SW480 (cell line): ENCODE data around the gene ADAM22.

ENCODE experiments used
- DNase-seq: peaks from one replicate; pipeline ENCODE4 v3.0.0-alpha.2; 2016; ENCODE audit warnings: low spot score

Gene ADAM22

DNA sequence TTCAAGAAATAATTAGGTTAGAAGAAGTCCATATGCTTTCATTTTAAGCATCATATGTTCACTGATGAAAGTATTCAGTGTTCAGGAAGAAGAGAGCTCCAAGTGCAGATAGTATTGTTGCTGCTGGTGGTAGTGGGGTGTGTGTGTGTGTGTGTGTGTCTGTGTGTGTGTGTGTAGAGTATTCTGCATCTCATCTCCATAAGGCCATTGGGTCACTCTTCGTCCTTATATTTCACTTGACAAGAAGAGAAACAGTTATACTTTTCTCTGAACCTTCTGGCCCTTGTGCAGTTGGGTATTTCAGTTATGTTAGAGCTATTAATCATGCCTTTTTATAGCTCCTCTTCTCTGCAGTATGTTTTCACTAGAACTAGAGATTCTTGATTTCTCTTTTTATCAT, 26.2 kb downstream of the ADAM22 start:
- no peak for DNase-seq

DNA sequence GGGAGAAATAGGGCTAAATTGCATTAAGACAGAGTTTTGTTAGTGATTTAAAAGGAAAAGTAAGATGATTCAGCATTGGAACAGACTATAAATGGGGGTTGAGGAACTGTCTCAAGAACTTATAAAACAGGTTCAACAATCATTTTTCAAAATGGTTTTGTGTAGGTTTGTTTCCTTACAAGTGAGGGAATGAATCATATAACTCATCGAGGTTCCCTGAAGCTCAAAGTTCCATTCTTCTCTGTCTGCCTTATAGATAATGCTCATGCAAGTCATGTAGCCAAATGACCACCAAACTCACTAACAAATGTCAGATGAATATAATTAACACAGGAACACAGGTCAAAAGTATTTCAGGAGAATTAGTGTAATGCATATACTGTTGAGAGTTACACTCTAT, 27.7 kb downstream of the ADAM22 start:
- no peak for DNase-seq

DNA sequence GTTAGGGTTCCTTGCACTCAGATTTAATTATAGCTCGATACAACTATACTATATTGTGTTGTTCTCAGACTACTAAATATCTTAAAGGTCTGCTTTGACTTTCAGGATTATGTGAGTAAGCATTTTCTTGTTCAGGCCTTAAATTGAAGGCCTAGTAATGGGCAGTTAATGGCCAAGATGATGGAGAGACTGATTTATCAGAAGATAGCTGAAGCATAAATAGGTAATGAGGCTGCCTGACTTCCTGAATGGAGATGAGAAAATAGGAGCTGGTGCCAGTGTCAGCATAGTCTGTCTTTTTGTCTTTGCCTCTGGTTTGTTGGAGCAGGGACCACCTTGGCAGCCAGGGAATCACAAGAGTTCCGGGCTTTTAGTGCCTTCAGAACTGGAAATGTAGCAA, 32.2 kb downstream of the ADAM22 start:
- DNase-seq: no peak

DNA sequence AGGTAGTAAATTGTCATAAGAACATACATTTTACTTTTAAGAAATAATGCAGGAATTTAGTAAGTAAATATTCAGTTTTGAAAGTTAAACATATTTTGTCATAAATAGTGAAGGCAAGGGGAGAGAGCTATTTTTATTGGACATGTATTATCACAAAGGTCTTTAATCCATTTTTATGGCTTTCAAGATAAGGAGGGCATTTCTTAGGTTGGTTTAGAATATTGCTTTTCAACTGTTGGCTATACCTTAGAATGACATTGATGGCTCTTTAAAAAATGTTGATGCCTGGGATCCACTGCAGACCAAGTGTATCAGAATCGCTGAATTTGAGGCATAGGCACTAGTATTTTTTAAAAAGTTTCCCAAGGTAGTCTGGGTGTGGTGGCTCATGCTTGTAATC, 34.0 kb downstream of the ADAM22 start:
- no peak for DNase-seq

DNA sequence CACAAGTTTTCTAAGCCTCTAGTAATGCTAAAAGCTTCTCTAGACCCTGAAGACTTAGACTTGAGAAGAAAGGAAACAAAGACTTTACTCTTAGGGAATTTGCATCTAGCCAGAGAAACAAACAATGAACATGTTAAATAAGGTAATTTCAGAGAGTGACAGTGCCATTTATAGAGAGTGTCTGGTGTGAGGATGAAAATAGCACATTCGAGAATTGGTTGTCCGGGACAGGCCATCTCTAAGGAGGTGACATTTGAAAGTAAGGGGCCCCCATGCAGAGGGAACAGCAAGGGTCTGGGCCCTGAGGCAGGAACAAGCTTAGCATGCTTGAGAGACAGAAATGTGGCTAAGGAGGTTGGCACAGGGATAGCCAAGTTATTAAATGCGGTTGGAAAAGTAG, 48.1 kb downstream of the ADAM22 start:
- DNase-seq: no peak

DNA sequence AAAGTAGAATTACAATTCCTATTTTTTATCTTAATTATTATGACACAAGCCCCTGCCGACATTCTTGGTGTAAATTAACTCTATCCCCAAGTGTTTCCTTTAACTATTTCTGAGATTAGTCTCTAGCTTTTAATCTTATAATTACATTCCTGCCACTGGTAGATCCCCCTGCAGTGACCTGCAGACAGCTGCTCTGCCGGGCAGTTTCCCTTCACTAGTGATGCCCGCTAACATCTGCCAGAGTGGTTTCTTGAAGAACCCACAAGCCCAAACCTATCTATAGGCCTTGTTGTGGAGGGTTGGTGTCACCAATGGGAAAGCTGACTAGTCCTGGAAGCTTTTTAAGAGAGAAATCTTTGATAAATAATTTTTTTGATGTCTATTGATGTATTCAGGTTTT, 50.0 kb downstream of the ADAM22 start:
- no peak for DNase-seq

DNA sequence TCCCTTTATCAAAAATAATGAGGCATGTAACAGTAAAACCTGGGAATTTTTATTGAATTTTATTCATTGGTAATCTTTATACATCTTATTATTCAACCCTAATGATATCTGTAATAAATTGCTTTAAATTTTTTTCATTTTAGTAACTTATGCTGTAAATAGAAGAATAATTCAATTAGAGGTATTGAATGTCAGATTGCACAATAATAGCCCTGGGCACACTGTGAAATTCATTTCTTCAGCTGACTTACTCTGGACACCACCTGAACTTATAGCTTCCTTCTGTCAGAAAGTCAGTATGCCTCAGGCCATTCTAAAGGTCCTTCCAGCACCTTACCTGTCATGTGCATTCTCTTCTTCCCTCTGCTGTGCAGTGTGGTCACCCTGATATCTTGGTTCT, 59.2 kb downstream of the ADAM22 start:
- no peak for DNase-seq

DNA sequence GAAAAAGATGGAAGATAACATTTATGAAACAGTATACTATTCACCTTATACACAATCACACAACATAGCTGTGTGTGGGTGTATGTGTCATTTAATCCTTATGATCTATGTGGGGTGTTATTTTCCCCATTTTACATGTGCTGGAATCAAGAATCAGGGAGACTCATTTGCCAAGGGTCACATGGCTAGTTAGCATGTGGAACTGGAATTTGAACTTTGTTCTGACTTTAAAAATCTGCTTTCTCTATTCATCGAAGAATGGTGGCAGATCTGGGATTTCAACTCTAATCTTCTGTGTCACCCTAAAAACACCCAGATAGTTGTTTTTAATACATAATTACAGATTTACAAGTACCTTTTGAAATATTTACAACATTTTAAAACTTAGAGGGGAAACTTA, 65.2 kb downstream of the ADAM22 start:
- no peak for DNase-seq

DNA sequence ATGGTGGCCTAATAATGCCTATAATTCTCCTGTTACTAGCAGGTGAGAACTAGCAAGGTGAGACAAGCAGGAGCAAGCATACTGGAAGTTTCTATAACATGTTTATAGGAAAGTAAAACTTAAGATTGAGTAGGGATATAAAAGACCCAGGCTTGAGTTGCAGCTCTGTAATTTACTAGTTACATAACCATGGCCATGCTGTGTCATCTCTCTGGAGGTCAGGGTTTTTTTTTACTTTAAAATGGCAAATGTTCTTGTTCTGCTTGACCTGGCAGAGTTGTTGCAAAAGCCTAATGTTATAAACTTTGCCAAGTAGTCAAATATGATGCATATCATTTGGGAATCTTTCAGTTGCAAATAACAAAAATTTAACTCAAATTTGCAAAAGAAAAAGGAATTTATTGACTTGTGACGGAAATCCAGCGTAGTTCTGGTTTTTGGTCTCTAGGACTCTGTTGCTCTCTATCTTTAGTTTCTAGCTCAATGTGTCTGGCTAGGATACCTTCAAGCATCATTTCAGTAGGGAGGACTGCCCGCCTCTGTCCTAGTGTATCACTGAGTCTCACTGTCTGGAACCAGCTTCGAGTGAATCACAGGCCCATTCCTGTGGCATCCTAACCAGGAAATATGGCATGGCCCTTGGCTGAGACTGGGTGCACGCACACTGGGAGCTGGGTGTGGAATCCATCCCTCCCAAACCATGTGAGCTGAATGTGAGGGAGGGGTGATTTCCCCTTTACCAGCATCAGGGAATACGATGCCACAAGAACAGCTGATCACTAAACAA, 67.9 kb downstream of the ADAM22 start:
- DNase-seq: no peak

DNA sequence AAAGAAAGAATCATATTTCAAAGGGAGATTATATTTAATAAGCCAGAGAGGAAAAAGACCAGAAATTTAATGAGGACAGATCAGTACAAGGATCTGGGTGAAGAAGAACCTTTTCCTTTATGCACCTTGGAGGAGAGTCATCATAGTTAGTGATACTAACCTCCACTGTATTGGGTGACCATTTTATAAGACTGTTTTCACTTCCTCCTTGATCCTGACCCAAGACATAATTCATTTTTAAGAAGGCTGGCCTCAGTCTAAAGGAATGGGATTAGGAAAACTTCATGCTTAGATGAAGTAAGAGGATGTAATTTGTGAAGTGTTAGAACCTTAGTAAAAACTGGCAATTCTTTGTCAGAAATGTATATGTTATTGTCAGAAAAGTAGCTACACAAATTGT, 68.6 kb downstream of the ADAM22 start:
- DNase-seq: no peak

DNA sequence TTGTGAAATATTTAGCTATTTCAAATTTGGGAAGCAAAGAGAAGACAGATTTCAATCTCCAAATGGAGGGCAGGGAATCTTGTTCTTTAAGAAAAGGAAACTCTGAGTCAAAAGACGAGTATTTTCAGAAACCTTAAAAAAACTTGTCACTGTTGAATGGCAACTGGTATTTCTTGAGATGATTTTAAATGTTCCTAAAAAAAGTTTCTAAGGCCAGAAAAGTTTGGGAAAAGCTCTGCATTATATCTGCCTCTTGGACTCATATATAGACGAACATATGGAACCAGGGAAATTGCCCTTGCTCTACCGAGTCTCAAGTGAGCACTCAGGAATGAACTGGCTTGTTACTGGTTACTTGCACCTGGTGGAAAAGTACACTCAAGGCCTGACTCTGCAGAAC, 69.5 kb downstream of the ADAM22 start:
- DNase-seq: no peak

DNA sequence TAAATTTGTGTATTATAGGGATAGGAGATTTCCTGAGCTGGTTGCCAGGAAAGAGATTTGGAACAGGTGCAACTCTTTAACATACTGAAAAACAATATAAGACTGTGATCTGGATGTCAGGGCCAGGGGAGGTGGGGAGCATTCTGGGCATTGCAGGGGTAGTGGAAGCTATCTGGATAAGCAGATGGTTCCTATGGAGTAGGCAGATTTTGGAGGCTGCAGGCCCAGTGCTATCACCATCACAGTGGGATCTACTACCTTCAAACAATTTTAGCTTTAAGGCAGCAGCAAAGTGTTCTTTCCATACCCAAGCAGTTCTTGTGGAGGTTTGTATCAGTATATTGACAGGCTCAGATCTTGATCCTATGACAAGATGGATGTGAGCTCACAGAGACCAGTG, 71.1 kb downstream of the ADAM22 start:
- DNase-seq: no peak

DNA sequence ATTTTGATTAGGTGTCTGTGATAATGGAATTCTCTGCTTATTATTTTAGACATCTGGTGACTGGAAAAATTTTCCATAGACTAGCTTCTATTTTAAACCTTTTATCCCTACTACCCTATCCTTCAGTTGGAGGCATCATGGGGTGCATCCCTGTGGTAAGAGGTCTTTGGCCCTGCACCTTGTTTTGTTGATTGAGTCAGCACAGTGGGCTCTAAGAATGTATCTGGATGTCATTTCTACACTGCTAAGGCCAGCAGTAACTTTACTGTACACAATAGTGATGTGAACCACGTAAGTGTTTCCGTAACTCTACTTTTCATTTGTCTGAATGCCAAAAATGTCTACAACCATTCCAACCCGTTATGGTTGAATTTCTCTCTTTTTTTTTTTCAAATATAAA, 75.6 kb downstream of the ADAM22 start:
- no peak for DNase-seq

DNA sequence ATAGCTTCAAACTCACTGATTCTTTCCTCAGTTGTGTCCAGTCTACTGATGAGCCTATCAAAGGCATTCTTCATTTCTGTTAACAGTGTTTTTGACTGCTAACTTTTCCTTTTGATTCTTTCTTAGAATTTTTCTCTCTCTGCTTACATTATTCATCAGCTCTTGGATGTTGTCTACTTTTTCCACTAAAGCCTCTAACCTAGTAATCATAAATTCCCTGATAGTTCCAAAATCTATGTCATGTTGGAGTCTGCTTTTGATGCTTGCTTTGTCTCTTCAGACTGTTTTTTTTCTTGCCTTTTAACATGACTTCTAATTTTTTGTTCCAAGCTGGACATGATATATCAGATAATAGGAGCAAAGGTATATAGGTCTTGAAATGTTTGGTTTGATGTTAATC, 78.0 kb downstream of the ADAM22 start:
- no peak for DNase-seq

DNA sequence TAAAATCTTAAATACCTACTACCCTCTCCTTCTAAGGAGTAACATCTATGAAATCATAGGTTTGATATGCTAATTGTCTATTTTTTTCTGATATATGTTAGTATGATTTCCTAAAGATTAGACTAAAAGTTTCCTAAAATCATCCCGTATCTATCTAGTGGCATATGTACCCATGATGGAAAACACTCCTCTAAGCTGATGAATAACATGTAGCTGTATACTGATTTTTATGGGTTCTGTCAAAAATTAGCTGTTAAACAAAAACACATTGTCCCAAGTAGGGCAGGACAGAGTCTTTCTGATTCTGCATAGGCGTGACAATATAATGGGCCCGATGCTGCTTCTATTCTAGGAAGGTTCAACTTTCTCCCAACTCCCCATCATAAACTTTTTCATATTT, 79.9 kb downstream of the ADAM22 start:
- no peak for DNase-seq

DNA sequence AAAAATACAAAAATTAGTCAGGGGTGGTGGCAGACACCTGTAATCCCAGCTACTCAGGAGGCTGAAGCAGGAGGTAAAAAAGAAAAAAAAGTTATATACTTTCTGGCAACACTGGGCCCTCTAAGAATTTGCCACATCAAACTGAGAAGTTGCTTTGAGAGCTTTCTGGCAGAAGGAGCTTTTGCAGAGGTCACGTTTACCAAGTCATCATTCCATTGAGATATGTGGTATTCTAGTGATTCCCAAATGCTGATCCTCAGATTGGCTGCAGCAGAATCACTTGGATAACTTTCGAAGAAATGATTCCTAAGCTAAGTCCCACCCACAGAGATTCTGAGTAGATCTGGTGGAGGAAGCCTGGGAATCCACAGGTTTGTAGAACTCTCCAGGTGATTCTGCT, 80.5 kb downstream of the ADAM22 start:
- no peak for DNase-seq

DNA sequence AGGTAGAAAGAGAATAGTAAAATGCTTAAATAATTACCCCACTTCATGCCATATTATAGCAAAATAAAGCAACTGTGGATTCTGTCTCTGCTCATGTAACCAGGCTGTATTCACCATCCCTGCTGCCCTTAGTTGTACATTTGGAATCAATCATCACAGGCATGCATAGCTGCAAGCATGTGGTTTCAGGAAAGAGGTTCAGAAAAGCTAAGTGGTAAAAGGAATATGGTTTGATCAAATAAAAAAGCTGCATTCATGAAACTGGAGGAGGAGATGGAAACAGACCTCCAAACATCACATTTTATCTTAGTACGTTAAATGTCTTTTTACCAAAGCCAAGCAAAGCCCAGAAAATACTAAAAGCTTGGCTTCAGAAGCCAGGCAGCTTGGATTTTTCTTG, 81.3 kb downstream of the ADAM22 start:
- DNase-seq: no peak

DNA sequence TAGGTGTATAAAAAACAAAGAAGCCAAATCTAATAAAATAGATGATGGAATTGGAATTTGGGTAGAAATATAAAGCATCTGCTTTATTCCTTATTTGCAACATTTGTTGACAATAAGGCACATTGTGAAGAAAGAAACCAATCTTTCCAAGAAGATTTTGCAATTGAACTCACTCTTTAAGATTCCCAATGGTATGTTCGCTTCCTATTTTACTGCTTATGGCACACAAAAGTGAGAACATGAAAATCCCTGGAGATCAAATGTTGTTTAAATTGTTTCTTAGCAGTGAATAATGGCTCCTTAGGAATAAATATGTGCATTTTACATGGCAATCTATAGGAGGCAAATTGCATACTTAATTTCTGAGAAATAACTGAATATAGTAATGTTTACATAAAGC, 84.5 kb downstream of the ADAM22 start:
- no peak for DNase-seq

DNA sequence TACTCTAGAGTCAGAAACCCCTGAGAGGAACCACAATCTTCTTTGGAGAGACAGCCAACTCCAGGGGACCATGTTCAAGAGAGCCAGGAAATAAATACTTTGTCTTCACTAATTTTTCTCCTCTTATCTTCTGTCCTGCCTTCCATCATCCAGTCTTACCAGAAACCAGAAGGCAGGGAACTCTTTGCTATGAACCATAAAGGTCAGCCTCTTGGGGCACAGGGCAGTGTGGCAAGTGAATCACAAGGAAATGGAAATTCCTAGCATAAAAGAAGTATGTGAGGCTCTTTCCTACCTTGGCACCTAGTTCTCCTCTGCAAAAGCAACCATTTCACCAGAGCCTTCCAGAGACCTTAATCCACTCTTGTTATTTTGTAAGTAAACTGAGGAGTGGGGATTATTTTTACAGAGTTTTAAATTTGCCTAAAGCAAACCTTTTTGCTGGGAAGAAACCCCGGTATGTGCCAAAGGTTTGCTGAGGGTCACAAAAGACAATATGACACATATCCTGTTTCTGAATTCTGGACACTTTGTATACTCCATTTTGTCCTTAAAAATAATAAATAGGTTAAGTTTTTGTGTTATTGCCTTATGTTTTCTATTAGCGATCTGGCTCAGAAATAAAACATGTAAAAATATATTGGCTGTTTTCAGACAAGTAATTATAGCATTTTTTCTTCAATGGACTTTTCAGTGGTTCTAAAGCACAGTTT, 87.1 kb downstream of the ADAM22 start:
- DNase-seq: no peak

DNA sequence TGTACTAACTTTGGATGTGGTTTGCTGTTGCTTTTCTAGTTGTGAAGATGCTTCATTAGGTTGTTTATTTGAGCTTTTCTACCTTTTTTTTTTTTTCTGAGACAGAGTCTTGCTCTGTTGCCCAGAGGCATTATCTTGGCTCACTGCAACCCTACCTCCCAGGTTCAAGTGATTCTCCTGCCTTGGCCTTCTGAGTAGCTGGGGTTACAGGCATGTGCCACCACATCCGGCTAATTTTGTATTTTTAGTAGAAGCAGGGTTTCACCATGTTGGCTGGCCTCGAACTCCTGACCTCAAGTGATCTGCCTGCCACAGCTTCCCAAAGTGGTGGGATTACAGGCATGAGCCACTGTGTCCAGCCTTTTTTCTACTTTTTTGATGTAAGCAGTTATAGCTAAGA, 93.7 kb downstream of the ADAM22 start:
- DNase-seq: no peak

DNA sequence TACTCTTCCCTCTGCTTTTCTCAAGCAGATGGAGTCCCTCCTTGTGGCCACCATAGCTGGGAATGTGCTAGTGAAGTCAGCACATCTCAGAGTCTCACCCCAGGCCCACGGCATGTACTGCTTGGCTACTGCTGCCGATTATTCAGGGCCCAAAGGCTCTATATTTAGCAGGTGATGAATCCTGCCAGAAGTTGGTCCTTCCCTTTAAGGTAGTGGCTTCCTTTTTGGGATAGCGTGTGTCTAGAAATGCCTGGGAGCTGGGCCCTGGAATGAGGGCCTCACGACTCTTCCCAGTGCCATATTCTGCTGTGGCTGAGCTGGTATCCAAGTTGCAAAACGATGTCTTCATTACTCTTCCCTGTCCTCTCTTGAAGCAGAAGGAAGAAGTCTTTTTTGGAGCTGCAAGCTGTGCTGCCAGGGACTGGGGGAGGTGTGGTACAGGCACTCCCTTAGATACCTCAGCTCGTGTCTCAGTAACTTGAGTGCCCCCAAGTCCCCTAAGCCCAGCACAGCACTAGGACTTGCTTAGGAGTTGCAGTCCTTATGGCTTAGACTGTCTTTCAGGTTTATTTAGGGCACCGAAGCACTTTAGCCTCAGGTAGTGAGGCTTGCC, 100.1 kb downstream of the ADAM22 start:
- DNase-seq: no peak

DNA sequence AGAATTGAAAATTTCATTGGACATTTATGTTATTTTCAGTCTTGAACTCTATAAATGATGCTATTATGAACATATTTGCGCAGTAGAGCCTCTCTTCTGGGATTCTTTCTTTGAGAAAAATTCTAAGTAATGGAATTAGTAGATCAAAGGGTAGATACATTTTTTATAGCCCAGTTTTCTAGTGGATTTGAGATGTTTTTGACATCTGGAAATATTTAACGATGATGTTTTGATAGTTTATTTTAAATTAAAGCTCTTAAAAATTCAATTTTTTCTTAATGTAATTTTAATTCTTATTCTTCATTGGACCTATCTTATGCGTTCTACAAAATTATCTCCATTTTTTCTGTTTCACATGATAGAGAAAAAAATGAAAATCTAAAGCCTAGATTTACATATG, 103.0 kb downstream of the ADAM22 start:
- DNase-seq: no peak

DNA sequence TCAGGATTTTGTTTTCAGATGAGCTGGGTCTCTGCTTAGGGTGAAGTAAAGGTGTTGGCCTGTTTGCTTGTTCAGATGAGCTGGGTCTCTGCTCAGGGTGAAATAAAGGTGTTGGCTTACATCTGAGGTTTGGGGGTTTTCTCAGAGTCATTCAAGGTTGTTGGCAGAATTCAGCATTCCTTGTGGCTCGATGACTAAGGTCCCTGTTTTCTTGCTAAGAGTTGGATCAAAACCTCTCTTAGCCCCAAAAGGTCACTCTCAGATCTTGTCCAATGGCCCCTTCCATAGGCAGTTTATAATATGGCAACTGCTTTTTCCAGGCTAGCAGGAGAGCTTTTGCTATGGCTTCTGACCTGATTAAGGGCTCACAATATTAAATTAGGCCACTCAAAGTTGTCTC, 106.6 kb downstream of the ADAM22 start:
- DNase-seq: no peak

DNA sequence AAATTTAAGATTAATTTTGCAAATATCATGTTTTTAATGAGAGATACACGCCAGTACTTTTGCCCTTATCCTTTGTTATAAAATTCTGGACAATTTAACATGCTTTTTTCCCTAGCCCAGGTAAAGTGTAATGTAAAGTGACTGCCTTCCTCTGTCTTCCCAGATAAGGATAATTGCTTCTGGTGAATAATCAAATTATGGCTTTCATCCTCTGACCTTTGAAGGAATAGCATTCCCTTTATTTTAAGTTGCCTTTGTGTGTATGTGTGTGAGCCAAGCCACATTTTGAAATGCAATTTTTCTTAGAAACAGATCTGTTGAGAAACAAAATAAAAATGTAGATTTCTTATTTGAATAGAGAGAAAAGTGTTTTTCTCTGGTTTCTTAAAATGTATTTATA, 107.5 kb downstream of the ADAM22 start:
- DNase-seq: no peak
